BE2C (cell line): ENCODE measurements around the gene PTPDC1.
A peak's percentile ranks its signal among the peaks of the same experiment; 100 is the strongest.

ENCODE experiments used
- DNase-seq: peaks from one replicate; pipeline ENCODE4 v3.0.0-alpha.2; 2020
- H3K27me3 ChIP-seq: fragments of 250-450 bp; sonication (Bioruptor Pico); 2 replicates; pipeline ENCODE4 v1.5.1; 2020; ENCODE audit warnings: mild to moderate bottlenecking
- H3K36me3 ChIP-seq: fragments of 250-450 bp; sonication (Bioruptor Pico); 2 replicates; pipeline ENCODE4 v1.5.1; 2020; ENCODE audit warnings: mild to moderate bottlenecking
- H3K4me1 ChIP-seq: fragments of 250-450 bp; sonication (Bioruptor Pico); 2 replicates; pipeline ENCODE4 v1.5.1; 2020
- H3K4me3 ChIP-seq: 2 replicates; pipeline ENCODE4 v1.5.1; 2011; ENCODE audit warnings: low read depth, low read length
- H3K9me3 ChIP-seq: fragments of 250-450 bp; sonication (Bioruptor Pico); 2 replicates; pipeline ENCODE4 v1.5.1; 2020
- TF ChIP-seq, protein P1 (sequence below): IDR thresholded peaks from 2 replicates; pipeline ENCODE4 v1.5.1; 2012; ENCODE audit warnings: mild to moderate bottlenecking, low read depth, low read length

The PTPDC1 gene

DNA sequence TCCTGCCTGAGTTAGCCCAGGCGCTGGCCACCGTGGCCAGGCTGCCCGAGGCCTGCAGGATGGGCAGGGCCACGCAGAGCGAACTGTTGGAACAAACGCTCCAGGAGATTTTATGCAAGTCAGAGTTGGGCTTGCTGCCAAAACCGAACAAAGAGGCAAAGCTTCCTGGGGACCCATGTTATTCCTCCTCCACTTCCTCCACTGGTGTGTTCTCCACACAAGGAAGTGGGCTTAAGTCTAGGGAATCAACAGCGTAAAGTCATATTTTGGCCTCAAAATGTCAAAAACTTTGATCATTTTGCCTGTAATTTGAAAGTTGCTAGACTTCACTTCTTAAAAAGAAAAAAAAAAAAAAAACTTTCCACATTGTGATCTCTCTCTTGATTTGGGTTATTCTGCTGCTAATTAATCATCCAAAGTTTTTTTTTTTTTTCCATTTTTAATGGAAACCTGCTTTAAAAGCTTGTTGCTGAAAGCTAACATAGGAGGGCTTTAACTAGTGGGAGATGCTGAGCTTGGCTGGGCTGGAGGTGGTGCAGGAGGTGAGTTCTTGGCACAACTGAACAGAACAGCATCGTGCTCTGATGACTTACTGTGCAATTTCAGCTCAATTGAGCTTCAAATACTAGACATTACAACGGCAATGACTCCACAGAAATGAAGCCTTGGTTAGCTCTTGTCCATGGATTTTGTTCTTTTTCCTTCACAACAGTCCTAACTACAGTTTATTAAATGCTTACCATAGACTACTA lies 73.0 kb downstream of the PTPDC1 start:
- Histone ChIP-seq H3K36me3 (no peaks in the 10 kb centered on the region), H3K4me1 (no peaks in the 10 kb centered on the region; the same call in 1 of the 2 replicates), H3K4me3 (no peak overlapping the region), H3K9me3 (no peaks in the 10 kb centered on the region), H3K27me3 (no peaks in the 10 kb centered on the region)
- TF ChIP-seq, protein P1, sequence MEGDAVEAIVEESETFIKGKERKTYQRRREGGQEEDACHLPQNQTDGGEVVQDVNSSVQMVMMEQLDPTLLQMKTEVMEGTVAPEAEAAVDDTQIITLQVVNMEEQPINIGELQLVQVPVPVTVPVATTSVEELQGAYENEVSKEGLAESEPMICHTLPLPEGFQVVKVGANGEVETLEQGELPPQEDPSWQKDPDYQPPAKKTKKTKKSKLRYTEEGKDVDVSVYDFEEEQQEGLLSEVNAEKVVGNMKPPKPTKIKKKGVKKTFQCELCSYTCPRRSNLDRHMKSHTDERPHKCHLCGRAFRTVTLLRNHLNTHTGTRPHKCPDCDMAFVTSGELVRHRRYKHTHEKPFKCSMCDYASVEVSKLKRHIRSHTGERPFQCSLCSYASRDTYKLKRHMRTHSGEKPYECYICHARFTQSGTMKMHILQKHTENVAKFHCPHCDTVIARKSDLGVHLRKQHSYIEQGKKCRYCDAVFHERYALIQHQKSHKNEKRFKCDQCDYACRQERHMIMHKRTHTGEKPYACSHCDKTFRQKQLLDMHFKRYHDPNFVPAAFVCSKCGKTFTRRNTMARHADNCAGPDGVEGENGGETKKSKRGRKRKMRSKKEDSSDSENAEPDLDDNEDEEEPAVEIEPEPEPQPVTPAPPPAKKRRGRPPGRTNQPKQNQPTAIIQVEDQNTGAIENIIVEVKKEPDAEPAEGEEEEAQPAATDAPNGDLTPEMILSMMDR: no peak
- peak; percentile 55 for DNase-seq
